ENCODE measurements around the gene MPST.

MPST gene

GRCh38 chr22:37024339-37025157 is 5.0 kb downstream of the MPST start:
- no peak for DNase-seq

GRCh38 chr22:37025500-37026070 is 6.0 kb downstream of the MPST start:
- no peak for DNase-seq

- DNase-seq, result no peak
Observed at GRCh38 chr22:37026325-37026724, 6.8 kb downstream of the MPST start.

- DNase-seq, result no peak
Observed at GRCh38 chr22:37027556-37027955, 8.0 kb downstream of the MPST start.

- DNase-seq, result no peak
Observed at GRCh38 chr22:37028692-37029674, 9.4 kb downstream of the MPST start.

- DNase-seq, result no peak
Observed at GRCh38 chr22:37030560-37031281, 11.2 kb downstream of the MPST start.

GRCh38 chr22:37032134-37032534 is 12.6 kb downstream of the MPST start:
- no peak for DNase-seq

GRCh38 chr22:37032535-37033460 is 13.3 kb downstream of the MPST start:
- DNase-seq, result no peak

- DNase-seq, result no peak
Observed at GRCh38 chr22:37033605-37034430, 14.3 kb downstream of the MPST start.

- DNase-seq, result no peak
Observed at GRCh38 chr22:37036655-37037377, 17.3 kb downstream of the MPST start.

GRCh38 chr22:37037669-37038068 is 18.1 kb downstream of the MPST start:
- DNase-seq, result no peak

- no peak for DNase-seq
Observed at GRCh38 chr22:37039466-37039865, 19.9 kb downstream of the MPST start.

GRCh38 chr22:37043209-37043827 is 23.8 kb downstream of the MPST start:
- DNase-seq, result no peak

GRCh38 chr22:37043828-37044538 is 24.4 kb downstream of the MPST start:
- DNase-seq, result peak; percentile 47

GRCh38 chr22:37044634-37045625 is 25.4 kb downstream of the MPST start:
- no peak for DNase-seq

GRCh38 chr22:37045958-37046357 is 26.4 kb downstream of the MPST start:
- no peak for DNase-seq

GRCh38 chr22:37046589-37046988 is 27.0 kb downstream of the MPST start:
- DNase-seq, result no peak

Data from NCI-H1436 treated with DMSO at 0.1 percent for 48 hours (cell line).